ENCODE results near the gene ANXA1. TPM values are rescaled to one million over a fixed set of nuclear protein-coding genes. Genes with fewer than 3 reads are reported as not detected.

Gene ANXA1
- total RNA-seq, 3 donors from 2014 or later = 364 to 729 (median 628) TPM

DNA sequence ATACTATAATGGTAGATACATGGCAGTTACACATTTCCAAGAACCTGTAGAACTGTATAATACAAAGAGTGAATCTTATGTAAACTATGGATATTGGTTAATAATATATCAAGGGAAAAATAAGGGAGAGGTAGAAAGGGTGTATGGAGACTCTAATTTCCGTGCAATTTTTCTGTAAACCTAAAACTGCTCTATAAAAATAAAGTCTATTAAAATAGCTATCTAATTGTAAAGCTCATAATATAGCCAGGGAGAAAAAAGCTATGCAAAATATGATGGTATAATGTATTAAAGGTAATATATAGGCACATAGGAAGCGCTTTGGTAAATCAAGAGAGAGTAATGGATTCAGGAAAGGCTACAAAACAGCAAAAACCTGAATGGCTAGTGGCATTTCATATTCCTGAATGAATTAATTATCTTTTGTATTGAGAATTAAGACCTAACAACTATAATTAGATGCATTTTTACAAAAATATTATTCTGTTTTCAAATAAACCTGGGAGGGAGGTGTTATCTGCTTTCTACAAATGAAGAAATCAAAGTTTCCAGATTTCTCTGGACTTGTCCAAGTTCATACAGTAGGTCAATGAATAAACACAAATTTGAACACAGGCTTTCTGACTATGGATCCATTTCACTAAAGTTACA is 22.8 kb downstream of the ANXA1 start:
- TF ChIP-seq, protein P1, sequence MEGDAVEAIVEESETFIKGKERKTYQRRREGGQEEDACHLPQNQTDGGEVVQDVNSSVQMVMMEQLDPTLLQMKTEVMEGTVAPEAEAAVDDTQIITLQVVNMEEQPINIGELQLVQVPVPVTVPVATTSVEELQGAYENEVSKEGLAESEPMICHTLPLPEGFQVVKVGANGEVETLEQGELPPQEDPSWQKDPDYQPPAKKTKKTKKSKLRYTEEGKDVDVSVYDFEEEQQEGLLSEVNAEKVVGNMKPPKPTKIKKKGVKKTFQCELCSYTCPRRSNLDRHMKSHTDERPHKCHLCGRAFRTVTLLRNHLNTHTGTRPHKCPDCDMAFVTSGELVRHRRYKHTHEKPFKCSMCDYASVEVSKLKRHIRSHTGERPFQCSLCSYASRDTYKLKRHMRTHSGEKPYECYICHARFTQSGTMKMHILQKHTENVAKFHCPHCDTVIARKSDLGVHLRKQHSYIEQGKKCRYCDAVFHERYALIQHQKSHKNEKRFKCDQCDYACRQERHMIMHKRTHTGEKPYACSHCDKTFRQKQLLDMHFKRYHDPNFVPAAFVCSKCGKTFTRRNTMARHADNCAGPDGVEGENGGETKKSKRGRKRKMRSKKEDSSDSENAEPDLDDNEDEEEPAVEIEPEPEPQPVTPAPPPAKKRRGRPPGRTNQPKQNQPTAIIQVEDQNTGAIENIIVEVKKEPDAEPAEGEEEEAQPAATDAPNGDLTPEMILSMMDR (IDR thresholded peaks at IDR 0.05) = no peak
- no peak for TF ChIP-seq POLR2AphosphoS5 (IDR thresholded peaks at IDR 0.05)
- no peak for TF ChIP-seq POLR2A (IDR thresholded peaks at IDR 0.05)
- Histone ChIP-seq H3K4me1 (no peaks in the 10 kb centered on the region), H3K27ac (no peak overlapping the region), H3K27me3 (no peaks in the 10 kb centered on the region), H3K4me3 (no peak overlapping the region), H3K36me3 (peaks cover 8% of the 10 kb centered on the region), H3K9me3 (no peaks in the 10 kb centered on the region)
- no peak for DNase-seq (ENCODE audit: low spot score in 2 of 2)
- intact Hi-C loops (cut with DNase I; ENCODE audit: low total_unique reads) = no loop called here

DNA sequence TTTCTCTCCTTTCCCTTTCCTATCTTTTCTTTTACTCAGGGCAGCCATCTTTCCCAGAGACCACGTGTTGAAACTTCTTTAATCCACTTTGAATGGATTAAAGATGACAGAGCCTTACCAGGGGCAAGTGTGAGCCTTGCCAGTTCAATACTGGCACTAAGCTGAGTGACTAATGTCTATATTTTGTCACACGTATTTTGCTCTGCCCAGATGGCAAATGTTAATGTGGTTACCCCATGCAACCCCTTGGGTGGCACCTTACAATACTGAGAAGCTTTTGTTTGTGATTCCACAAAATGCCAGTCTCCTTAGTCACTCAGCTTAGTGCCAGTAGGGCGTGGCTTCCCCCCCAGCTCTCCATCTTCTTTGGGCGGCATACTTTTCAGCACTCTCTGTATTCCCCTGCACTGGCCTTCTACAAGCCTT is 24.8 kb downstream of the ANXA1 start:
- intact Hi-C loops (cut with DNase I; ENCODE audit: low total_unique reads) = loop anchor here (5.0 kb wide), 1 partner anchor 69 kb away; no protein-coding TSS in a partner anchor
- H3K4me1 ChIP-seq = no peaks in the 10 kb centered on the region
- peak overlapping the region; percentile 68 to 80 for H3K27ac ChIP-seq
- H3K4me3 ChIP-seq = no peak overlapping the region
- peak in 1 of 2 donors; percentile 81 for DNase-seq (ENCODE audit: low spot score in 2 of 2)
- no peaks in the 10 kb centered on the region for H3K36me3 ChIP-seq
- TF ChIP-seq POLR2A (IDR thresholded peaks at IDR 0.05) (no peak), POLR2AphosphoS5 (IDR thresholded peaks at IDR 0.05) (peak in 1 of 3 donors; percentile 17)
- TF ChIP-seq, protein P1 (IDR thresholded peaks at IDR 0.05) = no peak
- H3K9me3 ChIP-seq = no peaks in the 10 kb centered on the region
- H3K27me3 ChIP-seq = no peaks in the 10 kb centered on the region

DNA sequence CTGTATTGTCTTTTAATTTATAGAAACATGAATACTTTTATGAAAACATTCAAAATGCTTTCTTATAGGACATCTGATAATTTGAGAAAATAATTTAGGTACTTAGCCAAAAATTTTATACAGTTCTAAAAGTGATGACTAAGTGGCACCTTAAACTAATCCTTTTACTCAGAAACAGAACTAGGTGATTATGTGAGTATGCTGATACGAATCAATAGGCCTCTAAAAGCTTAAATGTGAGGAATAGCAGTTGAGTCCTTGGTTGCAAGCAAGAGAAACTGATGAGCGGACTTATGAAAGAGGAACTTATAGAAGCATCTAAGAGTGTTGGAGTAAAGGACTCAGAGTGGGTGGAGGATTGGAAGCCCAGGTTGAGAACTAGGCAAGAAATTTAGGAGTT is 26.4 kb downstream of the ANXA1 start:
- H3K4me3 ChIP-seq = no peak overlapping the region
- no peak for DNase-seq (ENCODE audit: low spot score in 2 of 2)
- H3K36me3 ChIP-seq = no peaks in the 10 kb centered on the region
- H3K4me1 ChIP-seq = no peaks in the 10 kb centered on the region
- TF ChIP-seq, protein P1 (IDR thresholded peaks at IDR 0.05) = no peak
- TF ChIP-seq POLR2AphosphoS5 (IDR thresholded peaks at IDR 0.05) = no peak
- no peak for TF ChIP-seq POLR2A (IDR thresholded peaks at IDR 0.05)
- intact Hi-C loops (cut with DNase I; ENCODE audit: low total_unique reads) = loop anchor here (5.0 kb wide), 1 partner anchor 71 kb away; no protein-coding TSS in a partner anchor
- H3K27ac ChIP-seq = no peak overlapping the region
- H3K9me3 ChIP-seq = no peaks in the 10 kb centered on the region
- H3K27me3 ChIP-seq = no peaks in the 10 kb centered on the region

DNA sequence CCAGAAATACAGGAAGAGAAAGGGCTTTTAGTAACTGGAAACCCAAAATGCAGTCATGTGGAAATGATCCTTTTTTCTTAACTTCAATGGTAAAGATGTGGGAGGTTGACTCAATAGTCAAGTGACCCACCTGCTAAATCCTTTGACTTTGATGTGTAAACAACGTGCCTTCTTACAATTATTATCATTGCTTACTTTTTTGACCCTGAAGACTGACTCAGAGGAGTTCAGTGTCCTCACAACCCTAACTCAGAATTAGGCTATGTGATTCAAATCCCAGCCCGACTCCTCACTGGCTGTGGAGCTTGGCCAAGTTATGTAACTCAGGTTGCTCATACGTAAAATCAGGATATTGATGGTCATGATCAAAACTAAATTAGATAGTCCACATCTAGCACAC is 27.9 kb downstream of the ANXA1 start:
- H3K27me3 ChIP-seq = no peaks in the 10 kb centered on the region
- no peak overlapping the region for H3K4me3 ChIP-seq
- intact Hi-C loops (cut with DNase I; ENCODE audit: low total_unique reads) = loop anchor here (5.0 kb wide), 1 partner anchor 72 kb away; no protein-coding TSS in a partner anchor
- TF ChIP-seq, protein P1 (IDR thresholded peaks at IDR 0.05) = no peak
- TF ChIP-seq POLR2A (IDR thresholded peaks at IDR 0.05) (no peak), POLR2AphosphoS5 (IDR thresholded peaks at IDR 0.05) (no peak)
- no peak for DNase-seq (ENCODE audit: low spot score in 2 of 2)
- H3K4me1 ChIP-seq = no peaks in the 10 kb centered on the region
- no peaks in the 10 kb centered on the region for H3K36me3 ChIP-seq
- H3K9me3 ChIP-seq = no peaks in the 10 kb centered on the region
- H3K27ac ChIP-seq = no peak overlapping the region

DNA sequence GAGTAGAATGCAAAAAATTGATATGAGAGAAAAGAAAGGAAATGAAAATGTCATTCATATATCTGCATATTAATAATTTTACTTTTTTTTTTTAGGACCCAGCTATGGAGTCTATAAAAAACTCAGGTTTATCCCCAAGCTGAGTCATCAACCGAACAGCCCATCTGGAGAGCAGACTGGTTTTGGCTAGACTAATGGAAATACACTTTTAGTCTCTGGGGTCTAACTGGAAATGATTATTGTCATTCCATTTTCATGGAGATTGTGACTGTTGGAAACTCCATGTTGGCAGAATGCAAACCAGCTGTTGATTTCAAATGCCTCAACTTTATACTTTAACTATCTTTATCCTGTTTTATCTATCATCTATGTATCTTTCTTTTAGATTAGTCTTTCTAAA is 28.7 kb downstream of the ANXA1 start:
- Histone ChIP-seq H3K4me3 (no peak overlapping the region), H3K9me3 (no peaks in the 10 kb centered on the region), H3K27me3 (no peaks in the 10 kb centered on the region), H3K36me3 (no peaks in the 10 kb centered on the region), H3K27ac (no peak overlapping the region), H3K4me1 (no peaks in the 10 kb centered on the region)
- DNase-seq (ENCODE audit: low spot score in 2 of 2) = no peak
- intact Hi-C loops (cut with DNase I; ENCODE audit: low total_unique reads) = no loop called here
- TF ChIP-seq POLR2A (IDR thresholded peaks at IDR 0.05) = no peak
- TF ChIP-seq, protein P1 (IDR thresholded peaks at IDR 0.05) = no peak
- no peak for TF ChIP-seq POLR2AphosphoS5 (IDR thresholded peaks at IDR 0.05)
